H1 (cell line): ENCODE results near the gene AZGP1. TPM values are rescaled to one million over a fixed set of nuclear protein-coding genes. Genes with fewer than 3 reads are reported as not detected.

Experiments used
- CTCF ChIA-PET: fragments of 300-600 bp; sonication (Branson Sonifier 250); formaldehyde crosslinking; loops from one replicate; lab custom pipeline; 2021; ENCODE audit not compliant: partially characterized antibody; lab: Charles Lee
- POLR2A ChIA-PET: fragments of 300-600 bp; sonication (Branson Sonifier 250); formaldehyde crosslinking; loops from one replicate; lab custom pipeline; 2021; ENCODE audit warnings: inconsistent platforms; ENCODE audit not compliant: partially characterized antibody; lab: Charles Lee
- DNase-seq, 2 experiments: peaks; one replicate each; pipeline versions ENCODE4 v3.0.0 to v3.0.0-alpha.2; 2010 to 2022; ENCODE audit warnings: low spot score in 2 of 2, low read depth in 1 of 2, mixed read lengths in 1 of 2
- FAIRE-seq: peaks from 2 replicates; lab custom pipeline; 2011; peaks lifted over from hg19 to GRCh38; lab: Jason Lieb, UNC
- H2AFZ ChIP-seq: 2 replicates; pipeline ENCODE4 v1.8.1; 2012; ENCODE audit warnings: low read length, inconsistent platforms
- H2AK5ac ChIP-seq: 2 replicates; pipeline ENCODE4 v1.6.1; 2013; ENCODE audit warnings: low read depth, low read length
- H2BK120ac ChIP-seq: replicated peaks from 2 replicates; pipeline ENCODE3; 2013; ENCODE audit warnings: low read depth, low read length, inconsistent platforms
- H2BK12ac ChIP-seq: 2 replicates; pipeline ENCODE4 v1.6.1; 2013; ENCODE audit warnings: low read depth, low read length
- H2BK15ac ChIP-seq: 2 replicates; pipeline ENCODE4 v1.6.1; 2013; ENCODE audit warnings: low read length
- H2BK20ac ChIP-seq: 2 replicates; pipeline ENCODE4 v1.6.1; 2013; ENCODE audit warnings: low read length
- H2BK5ac ChIP-seq: 2 replicates; pipeline ENCODE4 v1.6.1; 2013; ENCODE audit warnings: low read depth, low read length
- H3K14ac ChIP-seq: 2 replicates; pipeline ENCODE4 v1.6.1; 2013; ENCODE audit warnings: inconsistent platforms; ENCODE audit not compliant: insufficient read length
- H3K18ac ChIP-seq: 2 replicates; pipeline ENCODE4 v1.6.1; 2013; ENCODE audit warnings: low read length; ENCODE audit errors: extremely low read depth
- H3K23ac ChIP-seq: 2 replicates; pipeline ENCODE4 v1.6.1; 2013; ENCODE audit warnings: inconsistent platforms; ENCODE audit not compliant: insufficient read length
- H3K23me2 ChIP-seq: 2 replicates; pipeline ENCODE4 v1.6.1; 2013; ENCODE audit warnings: low read depth, low read length
- H3K27ac ChIP-seq: 2 replicates; pipeline ENCODE4 v1.6.1; 2011; ENCODE audit warnings: low read depth, low read length, inconsistent platforms
- H3K27me3 ChIP-seq, 4 experiments: replicated peaks in 1 of 4; 1 replicate in 1 of 4; 2 replicates in 3 of 4; pipeline versions ENCODE4 v1.6.1 to v1.8.1; 2011 to 2013; ENCODE audit warnings: low read length in 3 of 4, mild to moderate bottlenecking in 3 of 4, inconsistent platforms in 2 of 4, mixed read lengths in 2 of 4, moderate library complexity in 1 of 4; ENCODE audit not compliant: control insufficient read depth in 3 of 4, insufficient read depth in 3 of 4; ENCODE audit errors: extremely low read depth in 1 of 4
- H3K36me3 ChIP-seq, 4 experiments: 2 replicates each; pipeline versions ENCODE4 v1.6.1 to v1.8.1; 2011 to 2013; ENCODE audit warnings: mild to moderate bottlenecking in 4 of 4, low read length in 3 of 4, moderate library complexity in 2 of 4, control low read depth in 1 of 4, inconsistent platforms in 1 of 4; ENCODE audit not compliant: insufficient read depth in 4 of 4, control insufficient read depth in 2 of 4
- H3K4ac ChIP-seq: replicated peaks from 2 replicates; pipeline ENCODE3; 2013; ENCODE audit warnings: low read length, low read depth, mixed read lengths, inconsistent platforms; ENCODE audit not compliant: insufficient read length
- H3K4me1 ChIP-seq, 4 experiments: replicated peaks in 1 of 4; 1 replicate in 1 of 4; 2 replicates in 3 of 4; pipeline versions ENCODE4 v1.6.1 to v1.8.1; 2011 to 2013; ENCODE audit warnings: low read length in 3 of 4, inconsistent platforms in 2 of 4, mixed read lengths in 1 of 4; ENCODE audit not compliant: insufficient read depth in 4 of 4, control insufficient read depth in 3 of 4
- H3K4me2 ChIP-seq, 2 experiments: 2 replicates each; pipeline versions ENCODE4 v1.6.1 to v1.8.1; 2011 to 2013; ENCODE audit warnings: low read depth in 2 of 2, low read length in 2 of 2, control low read depth in 1 of 2, inconsistent platforms in 1 of 2, mild to moderate bottlenecking in 1 of 2; ENCODE audit not compliant: insufficient read depth in 1 of 2
- H3K4me3 ChIP-seq, 4 experiments: fragments of 200-600, 300-600 bp in 1 of 4; sonication (generic), shearing (Covaris generic), sonication (Bioruptor Twin) in 1 of 4; 2 replicates each; pipeline versions ENCODE4 v1.5.1 to v1.8.1; 2011 to 2016; ENCODE audit warnings: low read length in 4 of 4, low read depth in 3 of 4, control low read depth in 2 of 4, inconsistent platforms in 2 of 4, mild to moderate bottlenecking in 2 of 4, mixed read lengths in 1 of 4, moderate library complexity in 1 of 4; ENCODE audit not compliant: insufficient read depth in 2 of 4; ENCODE audit errors: extremely low read depth in 1 of 4
- H3K56ac ChIP-seq: replicated peaks from 2 replicates; pipeline ENCODE3; 2013; ENCODE audit warnings: low read depth, mild to moderate bottlenecking, mixed read lengths, low read length, inconsistent platforms; ENCODE audit not compliant: insufficient read length
- H3K79me1 ChIP-seq: 2 replicates; pipeline ENCODE4 v1.6.1; 2013; ENCODE audit warnings: low read depth, low read length, control low read depth
- H3K79me2 ChIP-seq, 2 experiments: 2 replicates each; pipeline versions ENCODE4 v1.6.1 to v1.8.1; 2012 to 2013; ENCODE audit warnings: low read length in 2 of 2, mild to moderate bottlenecking in 2 of 2, inconsistent platforms in 1 of 2; ENCODE audit not compliant: insufficient read depth in 2 of 2, control insufficient read depth in 1 of 2
- H3K9ac ChIP-seq, 4 experiments: replicated peaks in 1 of 4; 1 replicate in 1 of 4; 2 replicates in 3 of 4; pipeline versions ENCODE4 v1.6.1 to v1.8.1; 2011 to 2013; ENCODE audit warnings: low read depth in 3 of 4, low read length in 3 of 4, control low read depth in 2 of 4, mild to moderate bottlenecking in 2 of 4, moderate library complexity in 2 of 4, inconsistent platforms in 1 of 4; ENCODE audit errors: extremely low read depth in 1 of 4
- H3K9me3 ChIP-seq, 2 experiments: 2 replicates each; pipeline versions ENCODE4 v1.6.1 to v1.8.1; 2012 to 2013; ENCODE audit warnings: mild to moderate bottlenecking in 2 of 2, moderate library complexity in 2 of 2, control low read depth in 1 of 2, inconsistent platforms in 1 of 2, low read depth in 1 of 2, low read length in 1 of 2, mixed read lengths in 1 of 2; ENCODE audit not compliant: insufficient read depth in 2 of 2
- H4K20me1 ChIP-seq, 2 experiments: replicated peaks in 1 of 2; 2 replicates each; pipeline versions ENCODE3 to v1.8.1; 2011 to 2013; ENCODE audit warnings: inconsistent platforms in 2 of 2, low read length in 2 of 2, mild to moderate bottlenecking in 1 of 2; ENCODE audit not compliant: insufficient read depth in 2 of 2, control insufficient read depth in 1 of 2
- H4K5ac ChIP-seq: 2 replicates; pipeline ENCODE4 v1.6.1; 2013; ENCODE audit warnings: low read length, low read depth, mixed read lengths, inconsistent platforms; ENCODE audit not compliant: insufficient read length
- H4K8ac ChIP-seq: 2 replicates; pipeline ENCODE4 v1.8.0; 2013; ENCODE audit warnings: mild to moderate bottlenecking, moderate library complexity, low read length, inconsistent platforms; ENCODE audit not compliant: insufficient read depth; ENCODE audit errors: extremely low read depth
- H4K91ac ChIP-seq: replicated peaks from 2 replicates; pipeline ENCODE3; 2013; ENCODE audit warnings: low read length, mixed read lengths, inconsistent platforms; ENCODE audit not compliant: insufficient read length
- CBX8 ChIP-seq: fragments of 300-800, 300-1000 bp; sonication (generic); IDR thresholded peaks from 2 replicates; pipeline ENCODE4 v1.7.1; 2016; ENCODE audit warnings: low read depth, low read length, borderline replicate concordance
- CHD1 ChIP-seq: IDR thresholded peaks from 2 replicates; pipeline ENCODE4 v1.6.1; 2012; ENCODE audit warnings: low read depth, low read length, improper control_type of control experiment
- CHD2 ChIP-seq: IDR thresholded peaks from 2 replicates; pipeline ENCODE4 v1.6.1; 2012; ENCODE audit warnings: low read length, improper control_type of control experiment
- CTCF ChIP-seq, 3 experiments: IDR thresholded peaks; 1 replicate in 2 of 3; 2 replicates in 1 of 3; pipeline versions ENCODE4 v1.5.1 to v1.6.1; 2011; ENCODE audit warnings: low read length in 3 of 3, mild to moderate bottlenecking in 3 of 3, inconsistent platforms in 2 of 3, low read depth in 1 of 3, moderate library complexity in 1 of 3; ENCODE audit not compliant: insufficient read depth in 1 of 3; ENCODE audit errors: control extremely low read depth in 1 of 3
- POU5F1 ChIP-seq: IDR thresholded peaks from 2 replicates; pipeline ENCODE4 v1.6.1; 2011; ENCODE audit warnings: low read depth, mild to moderate bottlenecking, low read length, moderate library complexity
- RXRA ChIP-seq: IDR thresholded peaks from 2 replicates; pipeline ENCODE4 v1.6.1; 2011; ENCODE audit warnings: low read depth, mild to moderate bottlenecking, low read length, moderate library complexity; ENCODE audit not compliant: insufficient read depth
- SRF ChIP-seq: IDR thresholded peaks from 2 replicates; pipeline ENCODE4 v1.6.1; 2011; ENCODE audit warnings: mild to moderate bottlenecking, low read depth, low read length, moderate library complexity
- TCF12 ChIP-seq: IDR thresholded peaks from 2 replicates; pipeline ENCODE4 v1.6.1; 2011; ENCODE audit warnings: low read depth, mild to moderate bottlenecking, low read length
- WGBS, 2 experiments: shearing (Covaris generic) in 1 of 2; methylation state at CpG; one replicate each; pipeline versions ENCODE4 v1.1.6 to v1.1.7; 2013 to 2015; ENCODE audit warnings: low lambda C conversion rate in 2 of 2, mixed read lengths in 2 of 2, inconsistent platforms in 1 of 2, low coverage in 1 of 2, missing lambda C conversion rate in 1 of 2; ENCODE audit not compliant: insufficient replicate concordance in 2 of 2, insufficient coverage in 1 of 2, insufficient read length in 1 of 2; ENCODE audit errors: extremely low coverage in 1 of 2, missing lambda C conversion rate in 1 of 2; 5-methylcytosine and 5-hydroxymethylcytosine counted together
- polyA plus RNA-seq, 7 experiments: library from polyadenylated mRNA; depleted of rRNA in 3 of 7; stranded (reverse) in 5 of 7; unstranded in 2 of 7; fragments of >200 nt in 5 of 7; fragments of 200-250 nt in 2 of 7; gene quantifications; 1 replicate in 5 of 7; 2 replicates in 1 of 7; 4 replicates in 1 of 7; pipeline versions ENCODE4 v1.2.1 to v1.2.3, GENCODE V29; 2011 to 2013; ENCODE audit warnings: missing spikeins in 2 of 7, mixed read lengths in 2 of 7
- total RNA-seq: library from RNA; stranded (reverse); fragmentation: NEBNext Ultra II Directional; extraction: Animal tissue kit (Norgen Biotek cat#: 25700); gene quantifications from 2 replicates; pipeline ENCODE4 v1.2.1, GENCODE V29; 2021

AZGP1 gene
- total and polyA plus RNA-seq, 2 of the 8 experiments (the other 6 are each of a cell fraction or from before 2014, with no cell fraction given), result 0.52 to 0.68 TPM

DNA sequence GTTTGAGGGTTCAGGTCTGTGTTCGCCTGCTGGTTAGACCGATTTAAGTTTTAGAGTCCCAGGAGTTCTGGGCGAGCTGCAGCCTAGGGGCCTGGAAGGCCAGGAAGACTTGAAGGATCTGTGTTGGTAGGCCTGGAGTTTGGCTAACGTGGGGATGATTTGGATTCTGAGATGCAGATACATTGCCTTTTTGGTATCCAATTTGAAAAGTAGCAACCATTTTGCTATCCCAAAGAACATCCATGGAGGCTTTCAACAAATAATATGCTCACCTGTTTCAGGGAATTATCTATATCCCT lies 56.1 kb downstream of the AZGP1 start:
- 90% methylated on average over 4 of the region's 4 CpGs; no CpG with 5 or more reads in 1 of the 2 experiments for WGBS, 2 experiments
- CTCF ChIA-PET, result interaction anchor here (1.2 to 11.2 kb wide), 2 partner anchors 30 to 71 kb away, joined by 3 to 241 read pairs; no protein-coding TSS in a partner anchor
- Histone ChIP-seq H3K4ac (no peak overlapping the region), H2BK5ac (no peak overlapping the region), H3K4me1 (no peaks in the 10 kb centered on the region), H3K36me3 (peaks cover 0 to 2% (median 0%) of the 10 kb centered on the region in 4 experiments; a peak in 1 of 8 replicates), H2AK5ac (no peak overlapping the region), H3K27ac (no peak overlapping the region), H3K4me2 (no peak overlapping the region; a peak in 1 of 4 replicates), H3K4me3 (peak overlapping the region in 1 of 4 experiments; percentile 26; a peak in 1 of 8 replicates), H3K9ac (no peak overlapping the region), H3K79me2 (no peaks in the 10 kb centered on the region), H2BK120ac (no peak overlapping the region), H4K5ac (no peak overlapping the region), H3K18ac (no peak overlapping the region), H3K23ac (no peak overlapping the region), H3K27me3 (no peaks in the 10 kb centered on the region), H3K56ac (no peak overlapping the region)
- TF ChIP-seq TCF12 (no peak), CHD2 (no peak), SRF (no peak), CTCF (IDR thresholded peaks at IDR 0.05; ENCODE audit: control extremely low read depth in 1 of 3, insufficient read depth in 1 of 3, low read depth in 1 of 3, low read length in 3 of 3) (no peak), CHD1 (no peak), RXRA (no peak), CBX8 (no peak), POU5F1 (no peak)
- TF ChIP-seq, all 59 proteins: peak for 0
- DNase-seq (no peak), FAIRE-seq (no peak)
- H2BK15ac ChIP-seq, result no peak overlapping the region
- peak overlapping the region; percentile 89; the same call in 1 of the 2 replicates for H4K8ac ChIP-seq
- no peak overlapping the region for H2AFZ ChIP-seq
- H2BK12ac ChIP-seq, result no peak overlapping the region
- H3K23me2 ChIP-seq, result no peaks in the 10 kb centered on the region; the same call in 1 of the 2 replicates
- H3K79me1 ChIP-seq, result no peaks in the 10 kb centered on the region; the same call in none of the 2 replicates
- H4K91ac ChIP-seq, result no peak overlapping the region
- POLR2A ChIA-PET, result interaction anchor here (1.0 to 4.3 kb wide), 3 partner anchors 25 to 95 kb away, joined by 4 to 28 read pairs (median 5); partner anchors contain the start of gene ZKSCAN1
- H4K20me1 ChIP-seq, result no peaks in the 10 kb centered on the region
- no peak overlapping the region for H3K14ac ChIP-seq
- H2BK20ac ChIP-seq, result no peak overlapping the region
- peaks cover 7 to 24% of the 10 kb centered on the region in 2 experiments; a peak in 2 of 4 replicates for H3K9me3 ChIP-seq
